Activated naive CD4-positive, alpha-beta T cell treated with anti-CD3 and anti-CD28 coated beads for 36 hours (primary cell): ENCODE results near the gene GNAO1. TPM values are rescaled to one million over a fixed set of nuclear protein-coding genes. Genes with fewer than 3 reads are reported as not detected.

Experiments used
- CTCF ChIA-PET: fragments of 350-600 bp; sonication (Branson Sonifier 250); formaldehyde crosslinking; loops from one replicate; lab custom pipeline; 2021; ENCODE audit warnings: antibody characterized with exemption; lab: Charles Lee
- DNase-seq: peaks from one replicate; pipeline ENCODE4 v3.0.0-alpha.2; 2020
- H3K27ac Mint-ChIP-seq: one replicate; pipeline ENCODE4 v1.8.0; 2021; ENCODE audit warnings: mild to moderate bottlenecking, mixed read lengths
- H3K27me3 Mint-ChIP-seq: one replicate; pipeline ENCODE4 v1.8.0; 2021; ENCODE audit warnings: low read depth, mixed read lengths
- H3K36me3 Mint-ChIP-seq: one replicate; pipeline ENCODE4 v1.8.0; 2021; ENCODE audit warnings: low read depth, mixed read lengths
- H3K4me1 Mint-ChIP-seq: one replicate; pipeline ENCODE4 v1.8.0; 2021; ENCODE audit warnings: low read depth, mixed read lengths
- H3K4me3 Mint-ChIP-seq: one replicate; pipeline ENCODE4 v1.8.0; 2021; ENCODE audit warnings: mild to moderate bottlenecking, moderate library complexity, mixed read lengths
- H3K9me3 Mint-ChIP-seq: one replicate; pipeline ENCODE4 v1.8.0; 2021; ENCODE audit warnings: mixed read lengths
- intact Hi-C: fragments of 100-400 bp; cut with micrococcal nuclease; formaldehyde crosslinking; loops from one replicate; pipeline ENCODE4 v1.15.1; 2023
- total RNA-seq, 2 experiments: library from RNA; stranded (reverse); gene quantifications; one replicate each; pipeline ENCODE4 v1.2.3, GENCODE V29; 2021

The GNAO1 gene
- total RNA-seq, 2 experiments from 2014 or later = 0.25 to 0.50 TPM

DNA sequence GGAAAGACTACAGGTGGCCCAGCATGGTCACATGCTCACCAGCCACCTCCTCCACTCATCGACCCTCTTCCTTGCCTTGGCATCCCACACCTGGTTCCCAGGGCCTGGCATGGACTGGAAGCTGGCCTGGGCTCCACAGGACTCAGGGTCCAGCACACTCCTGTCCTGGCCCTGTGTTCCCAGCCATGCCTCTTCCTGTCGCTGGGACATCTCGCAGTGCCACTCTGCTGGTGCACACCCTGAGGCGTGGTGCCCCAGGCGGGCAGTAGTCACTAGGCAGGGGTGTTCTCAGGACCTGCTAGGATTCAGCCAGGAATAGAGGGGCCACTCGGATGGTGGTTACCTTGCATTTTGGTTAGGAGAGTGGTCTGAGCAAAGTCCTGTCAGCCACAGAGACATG is 134.7 kb downstream of the GNAO1 start:
- no peaks in the 10 kb centered on the region for H3K27me3 Mint-ChIP-seq
- H3K9me3 Mint-ChIP-seq = no peaks in the 10 kb centered on the region
- intact Hi-C loops = no loop called here
- no peaks in the 10 kb centered on the region for H3K36me3 Mint-ChIP-seq
- CTCF ChIA-PET = interaction anchor here (0.7 kb wide), 1 partner anchor 379 kb away, joined by 3 read pairs; no protein-coding TSS in a partner anchor
- H3K4me3 Mint-ChIP-seq = no peak overlapping the region
- H3K4me1 Mint-ChIP-seq = no peaks in the 10 kb centered on the region
- H3K27ac Mint-ChIP-seq = no peak overlapping the region
- no peak for DNase-seq

- Mint-ChIP-seq H3K36me3 (no peaks in the 10 kb centered on the region), H3K4me3 (no peak overlapping the region), H3K9me3 (no peaks in the 10 kb centered on the region), H3K27ac (no peak overlapping the region), H3K4me1 (no peaks in the 10 kb centered on the region), H3K27me3 (no peaks in the 10 kb centered on the region)
- intact Hi-C loops = no loop called here
- no peak for DNase-seq
- CTCF ChIA-PET = interaction anchor here (0.6 to 3.0 kb wide), 3 partner anchors 9 to 404 kb away, joined by 3 to 10 read pairs (median 3); no protein-coding TSS in a partner anchor
Measured at GRCh38 chr16:56327071-56327928, 136.0 kb downstream of the GNAO1 start.

DNA sequence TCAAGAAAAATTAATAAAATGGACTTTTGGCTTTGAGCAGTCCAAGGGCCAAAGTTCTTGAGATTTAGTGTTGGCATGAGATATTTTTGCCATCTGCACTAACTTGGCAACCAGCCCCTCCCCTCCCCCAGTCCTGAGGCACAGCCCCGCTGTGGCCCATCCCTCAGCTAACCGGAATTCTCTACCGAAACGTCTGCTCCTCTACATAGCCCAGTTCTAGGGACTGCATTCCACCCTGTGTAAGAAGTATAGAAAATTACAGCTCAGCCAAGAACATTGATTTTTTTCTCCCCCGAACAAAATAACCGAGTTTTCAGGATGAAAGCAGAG is 136.6 kb downstream of the GNAO1 start:
- no peak for DNase-seq
- no peaks in the 10 kb centered on the region for H3K27me3 Mint-ChIP-seq
- H3K4me3 Mint-ChIP-seq = no peak overlapping the region
- CTCF ChIA-PET = interaction anchor here (0.6 to 3.0 kb wide), 2 partner anchors 10 to 41 kb away, joined by 3 to 10 read pairs; no protein-coding TSS in a partner anchor
- no peaks in the 10 kb centered on the region for H3K36me3 Mint-ChIP-seq
- no peaks in the 10 kb centered on the region for H3K4me1 Mint-ChIP-seq
- intact Hi-C loops = no loop called here
- no peaks in the 10 kb centered on the region for H3K9me3 Mint-ChIP-seq
- no peak overlapping the region for H3K27ac Mint-ChIP-seq

- intact Hi-C loops = no loop called here
Measured at GRCh38 chr16:56328276-56329022, 137.2 kb downstream of the GNAO1 start.

GRCh38 chr16:56329887-56330286 is 138.6 kb downstream of the GNAO1 start:
- no peak for DNase-seq
- Mint-ChIP-seq H3K9me3 (no peaks in the 10 kb centered on the region), H3K4me1 (no peaks in the 10 kb centered on the region), H3K4me3 (no peak overlapping the region), H3K27ac (no peak overlapping the region), H3K27me3 (no peaks in the 10 kb centered on the region), H3K36me3 (no peaks in the 10 kb centered on the region)
- intact Hi-C loops = no loop called here
- CTCF ChIA-PET = no interaction called here

More at GRCh38 chr16:56328276-56329022, 137.2 kb downstream of the GNAO1 start:
- Mint-ChIP-seq H3K4me3 (no peak overlapping the region), H3K27ac (no peak overlapping the region), H3K9me3 (no peaks in the 10 kb centered on the region), H3K36me3 (no peaks in the 10 kb centered on the region), H3K4me1 (no peaks in the 10 kb centered on the region), H3K27me3 (no peaks in the 10 kb centered on the region)
- CTCF ChIA-PET = interaction anchor here (0.6 to 3.0 kb wide), 2 partner anchors 10 to 42 kb away, joined by 3 to 10 read pairs; no protein-coding TSS in a partner anchor
- no peak for DNase-seq

DNA sequence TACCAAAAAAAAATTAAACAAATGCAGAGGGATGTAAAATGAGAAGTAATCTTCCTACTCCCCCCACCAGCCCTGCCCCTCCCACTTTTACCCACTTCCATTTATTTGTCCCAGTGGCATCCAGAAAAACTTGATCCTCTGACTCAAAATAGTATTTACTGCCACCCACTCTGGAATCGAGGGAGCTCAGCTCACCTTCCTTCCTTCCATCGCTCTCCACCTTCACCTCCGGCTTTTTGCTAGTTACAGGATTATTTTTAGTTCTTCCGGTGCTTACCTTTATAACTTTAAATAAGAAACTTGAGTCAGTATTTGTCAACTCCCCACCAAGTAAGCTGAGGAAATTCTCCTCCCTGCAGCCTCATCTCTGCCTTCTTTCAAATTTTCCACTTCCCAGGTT is 139.2 kb downstream of the GNAO1 start:
- CTCF ChIA-PET = interaction anchor here (0.6 kb wide), 1 partner anchor 41 kb away, joined by 3 read pairs; no protein-coding TSS in a partner anchor
- H3K9me3 Mint-ChIP-seq = no peaks in the 10 kb centered on the region
- H3K4me3 Mint-ChIP-seq = no peak overlapping the region
- H3K27ac Mint-ChIP-seq = no peak overlapping the region
- no peaks in the 10 kb centered on the region for H3K27me3 Mint-ChIP-seq
- no peak for DNase-seq
- no peaks in the 10 kb centered on the region for H3K4me1 Mint-ChIP-seq
- intact Hi-C loops = no loop called here
- H3K36me3 Mint-ChIP-seq = no peaks in the 10 kb centered on the region

DNA sequence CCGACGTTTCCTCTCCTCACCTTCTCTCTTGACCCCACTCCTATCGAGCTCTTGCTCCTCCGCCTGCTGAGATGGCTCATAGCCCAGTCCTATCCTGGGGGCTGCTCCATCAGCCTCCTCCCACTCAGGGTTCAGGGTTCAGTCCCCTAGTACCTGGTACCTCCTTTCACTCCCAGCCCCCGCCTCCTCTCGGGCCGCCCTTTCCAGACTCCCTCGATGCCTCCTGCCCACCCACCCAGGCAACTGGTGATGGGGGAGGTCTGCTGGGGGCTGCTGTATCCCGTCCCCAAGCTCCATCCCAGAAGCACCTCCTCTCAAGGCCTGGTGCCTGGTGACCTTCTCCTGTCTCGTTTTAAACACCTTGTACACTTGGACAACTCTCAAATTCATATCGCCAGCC is 140.1 kb downstream of the GNAO1 start:
- Mint-ChIP-seq H3K4me1 (no peaks in the 10 kb centered on the region), H3K27me3 (no peaks in the 10 kb centered on the region), H3K4me3 (no peak overlapping the region), H3K9me3 (no peaks in the 10 kb centered on the region), H3K36me3 (no peaks in the 10 kb centered on the region), H3K27ac (no peak overlapping the region)
- intact Hi-C loops = no loop called here
- no peak for DNase-seq
- CTCF ChIA-PET = interaction anchor here (0.8 to 0.9 kb wide), 2 partner anchors 8 to 10 kb away, joined by 3 read pairs; no protein-coding TSS in a partner anchor

GRCh38 chr16:56331915-56332314 is 140.6 kb downstream of the GNAO1 start:
- Mint-ChIP-seq H3K27me3 (no peaks in the 10 kb centered on the region), H3K27ac (no peak overlapping the region), H3K4me3 (no peak overlapping the region), H3K9me3 (no peaks in the 10 kb centered on the region), H3K4me1 (no peaks in the 10 kb centered on the region), H3K36me3 (no peaks in the 10 kb centered on the region)
- no peak for DNase-seq
- CTCF ChIA-PET = interaction anchor here (0.8 to 0.9 kb wide), 2 partner anchors 9 to 10 kb away, joined by 3 read pairs; no protein-coding TSS in a partner anchor
- intact Hi-C loops = no loop called here

DNA sequence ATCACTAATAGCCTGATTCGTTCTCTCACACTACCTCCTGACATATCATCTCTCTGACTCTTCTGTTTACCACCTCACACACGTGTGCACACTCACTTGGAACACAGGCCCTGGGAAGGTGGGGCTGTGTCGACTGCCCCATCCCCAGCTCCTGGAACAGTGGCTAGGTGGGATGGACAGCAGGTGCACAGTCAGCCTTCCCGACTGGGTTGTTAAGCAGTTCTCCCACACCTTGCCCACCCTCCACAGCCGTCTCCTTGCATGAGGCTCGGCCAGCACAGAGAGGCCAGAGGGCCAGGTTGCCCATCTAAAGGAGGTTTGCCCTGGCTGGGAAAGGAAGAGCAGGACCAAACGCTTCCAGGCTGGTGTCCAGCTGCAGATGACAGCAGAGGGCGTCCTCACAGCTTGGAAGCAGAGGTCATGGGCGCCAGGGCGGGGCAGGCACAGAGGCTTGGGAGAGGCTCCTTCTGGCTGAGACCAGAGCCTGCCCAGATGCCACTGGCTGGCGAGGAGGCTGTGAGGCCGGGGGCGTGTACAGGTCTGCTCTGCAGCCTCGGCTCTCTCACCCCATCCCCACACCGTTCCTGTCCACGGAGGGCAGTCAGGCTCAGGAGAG is 141.3 kb downstream of the GNAO1 start:
- CTCF ChIA-PET = no interaction called here
- no peaks in the 10 kb centered on the region for H3K4me1 Mint-ChIP-seq
- intact Hi-C loops = no loop called here
- H3K27ac Mint-ChIP-seq = no peak overlapping the region
- DNase-seq = peak; percentile 23
- no peak overlapping the region for H3K4me3 Mint-ChIP-seq
- no peaks in the 10 kb centered on the region for H3K9me3 Mint-ChIP-seq
- H3K36me3 Mint-ChIP-seq = no peaks in the 10 kb centered on the region
- no peaks in the 10 kb centered on the region for H3K27me3 Mint-ChIP-seq

- Mint-ChIP-seq H3K27ac (no peak overlapping the region), H3K36me3 (no peaks in the 10 kb centered on the region), H3K9me3 (no peaks in the 10 kb centered on the region), H3K4me3 (no peak overlapping the region), H3K27me3 (no peaks in the 10 kb centered on the region), H3K4me1 (no peaks in the 10 kb centered on the region)
- CTCF ChIA-PET = no interaction called here
- intact Hi-C loops = no loop called here
- DNase-seq = no peak
Measured at GRCh38 chr16:56334761-56335160, 143.5 kb downstream of the GNAO1 start.

DNA sequence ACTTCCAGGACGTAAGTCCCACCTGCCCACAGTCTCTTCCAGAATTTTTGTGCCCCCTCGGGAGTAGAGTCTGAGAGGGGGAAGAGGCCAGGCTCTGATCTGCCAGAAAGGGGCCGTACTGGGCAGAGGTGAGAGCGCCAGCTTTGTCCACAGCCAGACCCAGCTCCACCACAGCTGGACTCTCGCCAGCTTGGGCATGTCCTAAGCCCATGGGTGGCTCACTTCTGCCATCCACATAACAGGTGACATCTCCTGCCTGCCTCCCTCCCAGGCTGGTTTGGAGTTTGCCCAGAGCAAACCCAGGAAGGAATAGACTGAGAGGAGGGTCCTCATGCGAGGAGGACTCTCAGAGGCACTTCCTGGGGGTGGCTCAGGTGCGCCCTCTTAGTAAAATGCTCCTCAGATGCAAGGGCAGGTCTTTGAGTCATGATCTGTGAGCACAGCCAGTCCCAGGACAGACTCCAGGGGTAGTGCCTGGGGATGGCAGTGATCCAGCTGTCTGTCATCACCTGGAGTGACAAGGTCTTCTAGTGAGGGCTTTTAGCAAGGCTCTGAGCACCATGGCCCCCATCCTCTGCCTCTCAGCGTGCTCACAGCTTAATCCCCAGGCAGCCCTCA is 144.9 kb downstream of the GNAO1 start:
- no peaks in the 10 kb centered on the region for H3K9me3 Mint-ChIP-seq
- intact Hi-C loops = no loop called here
- DNase-seq = no peak
- no peak overlapping the region for H3K4me3 Mint-ChIP-seq
- H3K27ac Mint-ChIP-seq = no peak overlapping the region
- CTCF ChIA-PET = no interaction called here
- no peaks in the 10 kb centered on the region for H3K36me3 Mint-ChIP-seq
- no peaks in the 10 kb centered on the region for H3K27me3 Mint-ChIP-seq
- H3K4me1 Mint-ChIP-seq = no peaks in the 10 kb centered on the region

DNA sequence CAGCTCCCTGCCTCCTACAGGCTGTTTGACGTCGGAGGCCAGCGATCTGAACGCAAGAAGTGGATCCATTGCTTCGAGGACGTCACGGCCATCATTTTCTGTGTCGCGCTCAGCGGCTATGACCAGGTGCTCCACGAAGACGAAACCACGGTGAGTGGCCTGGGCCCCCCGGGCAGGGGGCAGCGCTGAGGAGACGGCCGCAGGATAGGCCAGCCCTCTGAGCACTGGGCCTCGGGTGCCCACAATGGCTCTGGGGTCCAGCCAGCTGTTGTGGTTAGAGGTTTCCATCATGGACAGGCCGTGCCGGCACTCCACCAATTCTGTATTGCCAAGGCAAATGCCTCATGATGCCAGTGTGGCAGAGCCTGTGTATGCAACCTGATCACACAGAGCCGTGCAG is 145.4 kb downstream of the GNAO1 start:
- intact Hi-C loops = no loop called here
- Mint-ChIP-seq H3K36me3 (no peaks in the 10 kb centered on the region), H3K4me1 (no peaks in the 10 kb centered on the region), H3K9me3 (no peaks in the 10 kb centered on the region), H3K27ac (no peak overlapping the region), H3K4me3 (no peak overlapping the region), H3K27me3 (no peaks in the 10 kb centered on the region)
- no peak for DNase-seq
- CTCF ChIA-PET = no interaction called here
